Left lung (tissue), 10 donors: ENCODE results near the gene NKTR. TPM values are rescaled to one million over a fixed set of nuclear protein-coding genes. Genes with fewer than 3 reads are reported as not detected.

ENCODE experiments used
- ATAC-seq: fragments of 200-7000 bp; cut with Tn5 transposase; one replicate; pipeline ENCODE4 v1.9.1; 2020; ENCODE audit warnings: moderate library complexity
- DNase-seq, 4 donors: peaks; one replicate each; pipeline ENCODE4 v3.0.0-alpha.2; 2013 to 2020
- H3K27ac ChIP-seq, 2 donors: fragments of 200-600 bp; sonication (generic) in 1 of 2; one replicate each; pipeline versions ENCODE4 v1.5.0 to v1.8.0; 2020 to 2021
- H3K27me3 ChIP-seq, 2 donors: fragments of 200-600 bp; sonication (generic) in 1 of 2; one replicate each; pipeline versions ENCODE4 v1.5.0 to v1.8.0; 2020 to 2021
- H3K36me3 ChIP-seq, 2 donors: fragments of 200-600 bp; sonication (generic) in 1 of 2; one replicate each; pipeline versions ENCODE4 v1.5.0 to v1.8.0; 2020 to 2021
- H3K4me1 ChIP-seq, 2 donors: fragments of 200-600 bp; one replicate each; pipeline ENCODE4 v1.8.0; 2021
- H3K4me3 ChIP-seq, 2 donors: fragments of 200-600 bp; sonication (generic) in 1 of 2; one replicate each; pipeline versions ENCODE4 v1.5.0 to v1.8.0; 2020 to 2021; ENCODE audit warnings: mild to moderate bottlenecking in 1 of 2
- H3K9me3 ChIP-seq, 2 donors: fragments of 200-600 bp; sonication (generic) in 1 of 2; one replicate each; pipeline versions ENCODE4 v1.5.0 to v1.8.0; 2020 to 2021
- intact Hi-C, 2 donors: fragments of 100-400 bp; cut with DNase I; formaldehyde crosslinking; loops; one replicate each; pipeline versions ENCODE4 v1.11.2 to v1.14.2; 2022
- polyA plus RNA-seq, 6 donors: library from polyadenylated mRNA; unstranded; fragments of 120-200 nt; gene quantifications; one replicate each; pipeline ENCODE4 v1.2.1, GENCODE V29; 2013; ENCODE audit not compliant: insufficient read length in 6 of 6
- total RNA-seq, 2 donors: library from RNA; stranded (reverse); fragmentation: NEBNext Ultra II Directional; extraction: Animal tissue kit (Norgen Biotek cat#: 25700); gene quantifications; one replicate each; pipeline ENCODE4 v1.2.1, GENCODE V29; 2021
- TF ChIP-seq, protein P1 (sequence below), 2 donors: fragments of 200-600 bp; sonication (generic) in 1 of 2; IDR thresholded peaks; one replicate each; pipeline versions ENCODE4 v1.5.0 to v1.8.0; 2021; ENCODE audit warnings: antibody characterized with exemption in 2 of 2
- donor health status: DM: no; HTN: yes; CAD: no.
- donor health status: DM: no; HTN: no; CAD: no.

The NKTR gene
- total and polyA plus RNA-seq, 8 donors: 53.7 to 254 (median 207) TPM

DNA sequence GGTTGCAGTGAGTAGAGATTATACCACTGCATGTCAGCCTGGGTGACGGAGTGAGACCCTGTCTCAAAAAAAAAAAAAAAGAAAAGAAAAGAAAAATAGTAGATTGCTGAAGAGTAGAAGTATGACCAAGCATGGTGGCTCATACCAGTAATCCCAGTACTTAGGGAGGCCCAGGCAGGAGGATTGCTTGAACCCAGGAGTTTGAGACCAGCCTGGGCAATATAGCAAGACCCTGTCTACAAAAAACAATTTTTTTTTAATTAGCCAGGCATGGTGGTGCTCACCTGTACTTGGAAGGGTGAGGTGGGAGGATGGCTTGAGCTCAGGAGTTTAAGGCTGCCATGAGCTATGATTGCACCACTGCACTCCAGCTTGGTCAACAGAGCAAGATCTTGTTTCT, 2.5 kb downstream of the NKTR start:
- Histone ChIP-seq H3K27ac (no peak overlapping the region), H3K36me3 (peaks cover 0 to 13% of the 10 kb centered on the region in 2 donors), H3K27me3 (no peaks in the 10 kb centered on the region), H3K4me3 (no peak overlapping the region), H3K9me3 (no peaks in the 10 kb centered on the region), H3K4me1 (peaks cover 16 to 60% of the 10 kb centered on the region in 2 donors)
- TF ChIP-seq, protein P1, sequence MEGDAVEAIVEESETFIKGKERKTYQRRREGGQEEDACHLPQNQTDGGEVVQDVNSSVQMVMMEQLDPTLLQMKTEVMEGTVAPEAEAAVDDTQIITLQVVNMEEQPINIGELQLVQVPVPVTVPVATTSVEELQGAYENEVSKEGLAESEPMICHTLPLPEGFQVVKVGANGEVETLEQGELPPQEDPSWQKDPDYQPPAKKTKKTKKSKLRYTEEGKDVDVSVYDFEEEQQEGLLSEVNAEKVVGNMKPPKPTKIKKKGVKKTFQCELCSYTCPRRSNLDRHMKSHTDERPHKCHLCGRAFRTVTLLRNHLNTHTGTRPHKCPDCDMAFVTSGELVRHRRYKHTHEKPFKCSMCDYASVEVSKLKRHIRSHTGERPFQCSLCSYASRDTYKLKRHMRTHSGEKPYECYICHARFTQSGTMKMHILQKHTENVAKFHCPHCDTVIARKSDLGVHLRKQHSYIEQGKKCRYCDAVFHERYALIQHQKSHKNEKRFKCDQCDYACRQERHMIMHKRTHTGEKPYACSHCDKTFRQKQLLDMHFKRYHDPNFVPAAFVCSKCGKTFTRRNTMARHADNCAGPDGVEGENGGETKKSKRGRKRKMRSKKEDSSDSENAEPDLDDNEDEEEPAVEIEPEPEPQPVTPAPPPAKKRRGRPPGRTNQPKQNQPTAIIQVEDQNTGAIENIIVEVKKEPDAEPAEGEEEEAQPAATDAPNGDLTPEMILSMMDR (IDR thresholded peaks at IDR 0.05): no peak
- no peak for ATAC-seq
- DNase-seq: no peak
- intact Hi-C loops: no loop called here

DNA sequence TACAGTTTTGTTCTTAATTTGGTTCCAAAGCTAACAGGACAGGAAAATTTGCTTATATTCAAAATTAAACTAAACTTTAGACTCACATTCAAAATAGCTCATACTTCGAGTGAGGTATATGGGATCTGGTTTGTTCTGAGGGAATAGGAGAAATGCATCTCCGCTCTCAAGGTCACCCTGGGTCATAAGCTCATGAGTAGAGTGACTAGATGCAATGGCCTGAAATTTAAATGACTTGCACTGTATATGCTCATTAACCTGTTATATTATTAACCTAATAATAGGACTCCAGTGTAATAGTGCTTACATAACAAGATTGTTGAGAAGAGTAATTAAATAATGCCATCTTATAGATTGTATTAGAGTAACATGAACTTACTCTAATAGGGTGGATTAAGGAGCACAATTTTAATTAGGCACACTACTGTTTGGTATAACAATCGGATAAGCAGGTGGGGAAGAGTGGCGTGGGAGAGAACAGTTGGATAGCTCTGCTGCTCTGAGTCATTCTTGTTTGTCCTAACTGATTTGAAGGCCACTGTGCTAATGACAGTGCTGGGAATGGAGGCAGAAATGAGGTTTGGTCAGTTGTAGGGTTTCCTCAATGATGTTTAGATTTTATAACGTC, 5.2 kb downstream of the NKTR start:
- Histone ChIP-seq H3K36me3 (peaks cover 0 to 29% of the 10 kb centered on the region in 2 donors), H3K4me1 (peaks cover 16 to 60% of the 10 kb centered on the region in 2 donors), H3K27me3 (no peaks in the 10 kb centered on the region), H3K4me3 (no peak overlapping the region), H3K27ac (no peak overlapping the region), H3K9me3 (no peaks in the 10 kb centered on the region)
- ATAC-seq (peak; percentile 18), DNase-seq (no peak)
- TF ChIP-seq, protein P1 (IDR thresholded peaks at IDR 0.05): no peak
- intact Hi-C loops: no loop called here

DNA sequence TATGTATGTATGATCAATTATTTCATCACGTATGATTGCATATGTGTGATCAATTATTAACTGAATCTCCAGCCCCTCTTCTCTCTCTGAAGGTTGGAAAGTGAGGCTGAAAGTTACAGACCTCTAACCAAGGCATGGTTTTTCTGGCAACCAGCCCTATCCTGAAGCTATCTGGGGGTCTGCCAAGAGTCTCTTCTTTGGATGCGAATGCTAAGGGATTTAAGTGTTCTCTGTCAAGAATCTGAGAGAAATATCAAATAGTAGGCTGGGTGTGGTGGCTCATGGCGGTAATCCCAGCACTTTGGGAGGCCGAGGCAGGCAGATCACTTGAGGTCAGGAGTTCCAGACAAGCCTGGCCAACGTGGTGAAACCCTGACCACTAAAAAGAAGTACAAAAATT, 8.1 kb downstream of the NKTR start:
- peaks cover 0 to 29% of the 10 kb centered on the region in 2 donors for H3K36me3 ChIP-seq

DNA sequence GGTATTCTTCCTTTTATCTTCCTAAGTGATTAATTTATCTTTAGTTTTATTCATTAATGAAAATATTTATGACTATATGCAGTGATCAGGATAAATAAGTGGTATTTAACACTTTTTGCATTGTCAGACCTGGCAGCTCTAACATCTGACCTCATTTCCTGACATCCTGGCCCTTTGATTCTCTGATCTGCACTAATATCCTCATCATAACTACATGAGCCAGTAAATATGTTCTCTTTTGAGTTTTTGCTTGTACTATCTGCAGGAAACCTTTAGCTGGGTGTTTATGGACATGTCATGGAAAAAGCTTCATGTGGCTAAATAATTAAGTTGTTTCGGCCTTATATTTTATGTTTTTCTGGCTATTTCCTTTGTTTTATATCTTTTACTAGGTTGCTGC, 10.5 kb downstream of the NKTR start:
- Histone ChIP-seq H3K4me3 (no peak overlapping the region), H3K27me3 (no peaks in the 10 kb centered on the region), H3K36me3 (peaks cover 0 to 20% of the 10 kb centered on the region in 2 donors), H3K27ac (peak overlapping the region in 1 of 2 donors; percentile 9), H3K9me3 (no peaks in the 10 kb centered on the region), H3K4me1 (peaks cover 3 to 37% of the 10 kb centered on the region in 2 donors)
- intact Hi-C loops: no loop called here
- DNase-seq (no peak), ATAC-seq (no peak)
- TF ChIP-seq, protein P1 (IDR thresholded peaks at IDR 0.05): no peak

More for the DNA sequence above, 8.1 kb downstream of the NKTR start:
- intact Hi-C loops: no loop called here
- peaks cover 12 to 59% of the 10 kb centered on the region in 2 donors for H3K4me1 ChIP-seq
- H3K27me3 ChIP-seq: no peaks in the 10 kb centered on the region
- H3K4me3 ChIP-seq: no peak overlapping the region
- no peak overlapping the region for H3K27ac ChIP-seq
- DNase-seq: peak in 1 of 4 donors; percentile 32
- H3K9me3 ChIP-seq: no peaks in the 10 kb centered on the region
- TF ChIP-seq, protein P1 (IDR thresholded peaks at IDR 0.05): no peak
- ATAC-seq: no peak

DNA sequence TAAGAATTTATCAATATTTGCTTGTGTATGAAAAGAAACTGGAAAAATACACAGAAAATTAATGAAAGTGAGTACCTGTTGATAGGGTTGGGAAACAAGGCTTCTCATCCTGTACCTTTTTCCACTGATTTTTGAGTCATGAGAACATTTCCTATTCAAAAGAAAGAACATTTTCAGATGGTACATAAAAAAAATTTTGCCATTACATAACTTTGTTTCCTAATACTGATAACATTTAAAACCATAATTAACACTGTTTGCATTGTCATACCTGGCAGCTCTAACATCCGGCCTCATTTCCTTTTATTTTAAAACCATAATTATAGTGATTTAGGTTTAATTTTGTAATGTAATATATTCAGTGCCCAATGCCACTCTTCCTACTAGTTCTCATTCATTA, 11.7 kb downstream of the NKTR start:
- Histone ChIP-seq H3K4me3 (no peak overlapping the region), H3K36me3 (peaks cover 0 to 16% of the 10 kb centered on the region in 2 donors), H3K27me3 (no peaks in the 10 kb centered on the region), H3K9me3 (no peaks in the 10 kb centered on the region), H3K4me1 (peaks cover 3 to 37% of the 10 kb centered on the region in 2 donors), H3K27ac (no peak overlapping the region)
- intact Hi-C loops: no loop called here
- ATAC-seq: no peak
- TF ChIP-seq, protein P1 (IDR thresholded peaks at IDR 0.05): no peak
- DNase-seq: no peak
